PFSK-1 (cell line): ENCODE results near the gene SPACA6.

Experiments used
- POLR2AphosphoS5 ChIP-seq: IDR thresholded peaks from 2 replicates; pipeline ENCODE4 v1.6.1; 2012; ENCODE audit warnings: low read depth, mild to moderate bottlenecking, control low read depth, low read length, moderate library complexity
- TAF1 ChIP-seq: IDR thresholded peaks from 2 replicates; pipeline ENCODE4 v1.6.1; 2012; ENCODE audit warnings: low read length, control low read depth, borderline replicate concordance; ENCODE audit not compliant: insufficient read depth

DNA sequence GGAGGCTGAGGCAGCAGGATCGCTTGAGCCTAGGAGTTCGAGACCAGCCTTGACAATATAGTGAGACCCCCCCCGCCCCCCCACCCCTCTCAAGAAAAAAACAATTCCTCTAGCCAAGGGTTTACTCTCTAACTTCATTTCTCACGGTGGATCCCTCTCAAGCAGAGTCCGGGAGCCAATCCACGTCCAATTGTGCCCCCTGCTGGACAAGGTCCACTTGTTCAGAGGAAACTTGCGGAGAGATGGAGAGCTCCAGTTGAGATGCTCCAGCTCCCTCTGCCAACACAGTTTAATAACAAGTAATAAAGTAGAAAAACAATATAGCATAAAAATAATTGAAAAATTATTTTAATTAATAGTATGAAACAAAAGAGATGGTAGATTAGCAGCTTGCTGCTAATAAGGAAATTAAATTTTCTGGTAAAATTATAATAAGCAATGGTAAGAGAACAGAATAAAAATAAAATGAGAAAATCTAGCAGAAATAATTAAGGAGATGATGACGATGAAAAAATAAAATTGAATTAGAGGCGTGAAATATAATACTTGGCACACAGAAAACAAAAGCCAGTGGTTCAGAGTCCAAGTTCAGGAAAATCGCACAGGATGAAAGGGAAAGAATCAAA, 32.0 kb upstream of the SPACA6 start:
- TF ChIP-seq POLR2AphosphoS5 (no peak), TAF1 (no peak)
